Measurements from ENCODE around the gene STIP1.

DNA sequence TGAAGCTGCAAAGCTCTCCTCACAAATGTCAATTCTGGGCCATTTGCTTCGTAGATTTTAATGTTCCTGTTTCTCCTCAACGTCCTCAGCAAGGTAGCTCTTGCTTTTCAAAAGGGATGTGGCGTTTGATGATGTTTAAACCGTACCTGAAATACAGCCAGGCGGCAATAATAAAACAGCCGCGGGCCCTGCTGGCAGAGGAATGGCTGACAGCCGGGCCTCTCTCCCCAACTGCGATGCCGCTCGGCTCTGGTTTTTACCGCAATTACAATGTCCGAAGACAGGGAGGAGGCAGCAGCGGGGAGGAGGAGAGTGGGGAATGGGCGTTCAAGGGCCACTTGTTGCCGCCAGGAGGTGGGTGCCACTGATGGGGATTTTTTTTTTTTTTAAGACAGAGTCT, 47.6 kb upstream of the STIP1 start:
- TF ChIP-seq CTCF (IDR thresholded peaks at IDR 0.05), result no peak
- TF ChIP-seq POLR2A (IDR thresholded peaks at IDR 0.05), result no peak
- TF ChIP-seq EP300 (IDR thresholded peaks at IDR 0.05), result no peak

Data from tibial nerve (tissue), 4 donors.